A549 (cell line): Measurements from ENCODE around the gene ANKRD16. TPM values are rescaled to one million over a fixed set of nuclear protein-coding genes. Genes with fewer than 3 reads are reported as not detected.

Experiments
- ATAC-seq, 2 experiments: fragments of 200-7000 bp in 1 of 2; fragments of >200 bp in 1 of 2; cut with Nextera tagmentation in 1 of 2; cut with Tn5 transposase in 1 of 2; 3 replicates each; pipeline versions ENCODE4 v1.8.0 to v1.9.1; 2018 to 2020; ENCODE audit warnings: mild to moderate bottlenecking in 1 of 2, moderate library complexity in 1 of 2
- CTCF ChIA-PET: fragments of 300-600 bp; sonication (Branson Sonifier 250); formaldehyde crosslinking; extraction: SDS; loops from one replicate; lab custom pipeline; 2021; ENCODE audit warnings: antibody characterized with exemption, inconsistent platforms; lab: Yijun Ruan, JAX
- POLR2A ChIA-PET: fragments of 350-600 bp; formaldehyde crosslinking; extraction: SDS; loops from one replicate; lab custom pipeline; 2021; ENCODE audit warnings: antibody characterized with exemption, inconsistent platforms; lab: Yijun Ruan, JAX
- DNase-seq, 2 experiments: peaks; one replicate each; pipeline versions ENCODE4 v3.0.0 to v3.0.0-alpha.2; 2011 to 2016; ENCODE audit warnings: low read depth in 1 of 2, low spot score in 1 of 2
- FAIRE-seq: peaks from 2 replicates; lab custom pipeline; 2011; peaks lifted over from hg19 to GRCh38; lab: Jason Lieb, UNC
- H3K27ac ChIP-seq, 2 experiments: fragments of >200 bp; sonication (Bioruptor Twin); formaldehyde crosslinking; 3 replicates each; pipeline ENCODE4 v1.5.1; 2016 to 2017
- H3K4me1 ChIP-seq: fragments of >200 bp; sonication (Bioruptor Twin); formaldehyde crosslinking; 3 replicates; pipeline ENCODE4 v1.6.1; 2016
- H3K4me2 ChIP-seq: fragments of >200 bp; sonication (Bioruptor Twin); formaldehyde crosslinking; 3 replicates; pipeline ENCODE4 v1.6.1; 2016
- H3K4me3 ChIP-seq: fragments of >200 bp; sonication (Bioruptor Twin); formaldehyde crosslinking; 3 replicates; pipeline ENCODE4 v1.5.1; 2016
- H3K9me3 ChIP-seq: fragments of >200 bp; sonication (Bioruptor Twin); formaldehyde crosslinking; 3 replicates; pipeline ENCODE4 v1.6.1; 2016
- BCL3 ChIP-seq: fragments of >200 bp; sonication (Bioruptor Twin); formaldehyde crosslinking; IDR thresholded peaks from 3 replicates; pipeline ENCODE4 v1.6.1; 2016
- BHLHE40 ChIP-seq: IDR thresholded peaks from 2 replicates; pipeline ENCODE4 v1.6.1; 2012; ENCODE audit warnings: low read depth, low read length, inconsistent platforms
- CBX2 ChIP-seq: fragments of 200-600 bp; sonication (generic); IDR thresholded peaks from 2 replicates; pipeline ENCODE4 v1.6.1; 2016; ENCODE audit warnings: low read depth, mild to moderate bottlenecking, borderline replicate concordance
- CBX8 ChIP-seq: fragments of 200-600 bp; sonication (generic); IDR thresholded peaks from 2 replicates; pipeline ENCODE4 v1.6.1; 2016
- CEBPB ChIP-seq, 2 experiments: fragments of >200 bp in 1 of 2; sonication (Bioruptor Twin) in 1 of 2; formaldehyde crosslinking in 1 of 2; IDR thresholded peaks; 2 replicates each; pipeline ENCODE4 v1.6.1; 2012 to 2016
- CHD2 ChIP-seq: fragments of 150-350 bp; IDR thresholded peaks from 2 replicates; pipeline ENCODE4 v1.6.1; 2014; ENCODE audit warnings: low read length; ENCODE audit not compliant: partially characterized antibody
- CHD4 ChIP-seq: fragments of 200-600 bp; sonication (generic); IDR thresholded peaks from 2 replicates; pipeline ENCODE4 v1.6.1; 2016; ENCODE audit warnings: antibody characterized with exemption, mild to moderate bottlenecking, borderline replicate concordance
- E2F6 ChIP-seq: IDR thresholded peaks from 2 replicates; pipeline ENCODE4 v1.6.1; 2012; ENCODE audit warnings: low read depth, borderline replicate concordance
- EHMT2 ChIP-seq: fragments of 200-600 bp; sonication (generic); IDR thresholded peaks from 2 replicates; pipeline ENCODE4 v1.6.1; 2016; ENCODE audit warnings: antibody characterized with exemption, low read depth, mild to moderate bottlenecking, moderate library complexity
- ESRRA ChIP-seq: fragments of 150-350 bp; IDR thresholded peaks from 2 replicates; pipeline ENCODE4 v1.6.1; 2014; ENCODE audit warnings: mild to moderate bottlenecking, low read length, borderline replicate concordance
- FOSB ChIP-seq: fragments of 250-450 bp; sonication (Bioruptor Pico); IDR thresholded peaks from 2 replicates; pipeline ENCODE4 v1.5.0; 2020; ENCODE audit warnings: mild to moderate bottlenecking, moderate library complexity
- GATA3 ChIP-seq: IDR thresholded peaks from 2 replicates; pipeline ENCODE4 v1.6.1; 2012; ENCODE audit warnings: borderline replicate concordance
- HES2 ChIP-seq: fragments of >200 bp; sonication (Bioruptor Twin); formaldehyde crosslinking; IDR thresholded peaks from 2 replicates; pipeline ENCODE4 v1.6.1; 2016
- HOXA7 ChIP-seq: fragments of 250-450 bp; sonication (Bioruptor Pico); IDR thresholded peaks from 2 replicates; pipeline ENCODE4 v1.5.0; 2020; ENCODE audit warnings: mild to moderate bottlenecking, moderate library complexity
- HOXB5 ChIP-seq: fragments of 250-450 bp; sonication (Bioruptor Pico); IDR thresholded peaks from 2 replicates; pipeline ENCODE4 v1.5.0; 2020; ENCODE audit warnings: mild to moderate bottlenecking, moderate library complexity
- JUN ChIP-seq, 2 experiments: fragments of >200 bp; sonication (Bioruptor Twin); formaldehyde crosslinking; IDR thresholded peaks; 2 replicates in 1 of 2; 3 replicates in 1 of 2; pipeline ENCODE4 v1.6.1; 2016 to 2017
- JUNB ChIP-seq: fragments of >200 bp; sonication (Bioruptor Twin); formaldehyde crosslinking; IDR thresholded peaks from 2 replicates; pipeline ENCODE4 v1.6.1; 2016
- KDM1A ChIP-seq: fragments of 200-600 bp; sonication (generic); IDR thresholded peaks from 2 replicates; pipeline ENCODE4 v1.6.1; 2016; ENCODE audit warnings: low read depth, mild to moderate bottlenecking
- MAFK ChIP-seq: fragments of 450-650 bp; IDR thresholded peaks from 2 replicates; pipeline ENCODE4 v1.6.1; 2014; ENCODE audit not compliant: partially characterized antibody
- MAX ChIP-seq: IDR thresholded peaks from 2 replicates; pipeline ENCODE4 v1.6.1; 2012
- MYC ChIP-seq: IDR thresholded peaks from 2 replicates; pipeline ENCODE4 v1.6.1; 2012; ENCODE audit warnings: mild to moderate bottlenecking, inconsistent platforms, low read length, improper control_type of control experiment, borderline replicate concordance
- NFE2L2 ChIP-seq: fragments of 150-350 bp; conservative IDR thresholded peaks from 2 replicates; pipeline ENCODE4 v1.6.1; 2014; ENCODE audit warnings: low read length
- NR3C1 ChIP-seq: fragments of >200 bp; sonication (Bioruptor Twin); formaldehyde crosslinking; IDR thresholded peaks from 3 replicates; pipeline ENCODE4 v1.6.1; 2017
- PBX3 ChIP-seq: IDR thresholded peaks from 2 replicates; pipeline ENCODE4 v1.6.1; 2012
- PHF8 ChIP-seq: fragments of 200-600 bp; sonication (generic); IDR thresholded peaks from 2 replicates; pipeline ENCODE4 v1.6.1; 2016; ENCODE audit warnings: low read depth, mild to moderate bottlenecking, antibody characterized with exemption, moderate library complexity, borderline replicate concordance
- POLR2A ChIP-seq: IDR thresholded peaks from 2 replicates; pipeline ENCODE4 v1.6.1; 2012; ENCODE audit warnings: mild to moderate bottlenecking, low read length
- POLR2AphosphoS2 ChIP-seq: conservative IDR thresholded peaks from 2 replicates; pipeline ENCODE4 v1.6.1; 2012; ENCODE audit warnings: low read length, improper control_type of control experiment, inconsistent platforms
- RAD21 ChIP-seq, 2 experiments: fragments of >200 bp in 1 of 2; sonication (Bioruptor Twin) in 1 of 2; formaldehyde crosslinking in 1 of 2; IDR thresholded peaks in 1 of 2; conservative IDR thresholded peaks in 1 of 2; 2 replicates in 1 of 2; 3 replicates in 1 of 2; pipeline ENCODE4 v1.6.1; 2012 to 2018; ENCODE audit warnings: inconsistent platforms in 1 of 2
- SMC3 ChIP-seq: fragments of >200 bp; sonication (Bioruptor Twin); formaldehyde crosslinking; IDR thresholded peaks from 3 replicates; pipeline ENCODE4 v1.6.1; 2018; ENCODE audit warnings: inconsistent platforms
- TFCP2L1 ChIP-seq: fragments of 250-450 bp; sonication (Bioruptor Pico); IDR thresholded peaks from 2 replicates; pipeline ENCODE4 v1.5.0; 2021; ENCODE audit warnings: mild to moderate bottlenecking
- ZFP36 ChIP-seq: fragments of 450-650 bp; IDR thresholded peaks from 2 replicates; pipeline ENCODE4 v1.6.1; 2014; ENCODE audit warnings: borderline replicate concordance; ENCODE audit not compliant: partially characterized antibody
- ZSCAN20 ChIP-seq: fragments of 250-450 bp; sonication (Bioruptor Pico); IDR thresholded peaks from 2 replicates; pipeline ENCODE4 v1.8.0; 2022; ENCODE audit warnings: mild to moderate bottlenecking, moderate library complexity
- WGBS: methylation state at CpG from one replicate; pipeline ENCODE4 v1.1.6; 2017; ENCODE audit errors: missing lambda C conversion rate; 5-methylcytosine and 5-hydroxymethylcytosine counted together
- polyA minus RNA-seq: library from RNA; depleted of rRNA, polyadenylated mRNA; stranded (reverse); fragments of >200 nt; gene quantifications from 2 replicates; pipeline ENCODE4 v1.2.3, GENCODE V29; 2011; rRNA and poly(A)+ RNA removed
- polyA plus RNA-seq, 4 experiments: library from polyadenylated mRNA; depleted of rRNA in 3 of 4; stranded (reverse); fragments of >200 nt; fragmentation: RNase III in 1 of 4; extraction: RNeasy Plus Mini Kit Qiagen cat#74134 plus additional on column Dnase treatment in 1 of 4; gene quantifications; 2 replicates in 3 of 4; 3 replicates in 1 of 4; pipeline ENCODE4 v1.2.3, GENCODE V29; 2011 to 2017
- TF ChIP-seq, protein P1 (sequence below): fragments of 250-450 bp; sonication (Bioruptor Pico); IDR thresholded peaks from 2 replicates; pipeline ENCODE4 v1.5.0; 2020; ENCODE audit warnings: low read depth, mild to moderate bottlenecking, moderate library complexity
- TF ChIP-seq, protein P2 (sequence below): fragments of >200 bp; sonication (Bioruptor Twin); formaldehyde crosslinking; IDR thresholded peaks from 3 replicates; pipeline ENCODE4 v1.5.1; 2016

The ANKRD16 gene
- 8.9 and 13.1 TPM in 2 replicates for polyA plus RNA-seq (2011; rRNA removed)
- polyA plus RNA-seq (2012; cell fraction: cytosol; rRNA removed) = 11.9 and 12.6 TPM in 2 replicates
- 13.5 and 22.0 TPM in 2 replicates for polyA plus RNA-seq (2012; cell fraction: nucleus; rRNA removed)
- 7.3 to 7.8 TPM (median 7.5 TPM) in 3 replicates for polyA plus RNA-seq (2017; fragmentation: RNase III; extraction: RNeasy Plus Mini Kit Qiagen cat#74134 plus additional on column Dnase treatment)
- 23.1 and 33.5 TPM in 2 replicates for polyA minus RNA-seq

DNA sequence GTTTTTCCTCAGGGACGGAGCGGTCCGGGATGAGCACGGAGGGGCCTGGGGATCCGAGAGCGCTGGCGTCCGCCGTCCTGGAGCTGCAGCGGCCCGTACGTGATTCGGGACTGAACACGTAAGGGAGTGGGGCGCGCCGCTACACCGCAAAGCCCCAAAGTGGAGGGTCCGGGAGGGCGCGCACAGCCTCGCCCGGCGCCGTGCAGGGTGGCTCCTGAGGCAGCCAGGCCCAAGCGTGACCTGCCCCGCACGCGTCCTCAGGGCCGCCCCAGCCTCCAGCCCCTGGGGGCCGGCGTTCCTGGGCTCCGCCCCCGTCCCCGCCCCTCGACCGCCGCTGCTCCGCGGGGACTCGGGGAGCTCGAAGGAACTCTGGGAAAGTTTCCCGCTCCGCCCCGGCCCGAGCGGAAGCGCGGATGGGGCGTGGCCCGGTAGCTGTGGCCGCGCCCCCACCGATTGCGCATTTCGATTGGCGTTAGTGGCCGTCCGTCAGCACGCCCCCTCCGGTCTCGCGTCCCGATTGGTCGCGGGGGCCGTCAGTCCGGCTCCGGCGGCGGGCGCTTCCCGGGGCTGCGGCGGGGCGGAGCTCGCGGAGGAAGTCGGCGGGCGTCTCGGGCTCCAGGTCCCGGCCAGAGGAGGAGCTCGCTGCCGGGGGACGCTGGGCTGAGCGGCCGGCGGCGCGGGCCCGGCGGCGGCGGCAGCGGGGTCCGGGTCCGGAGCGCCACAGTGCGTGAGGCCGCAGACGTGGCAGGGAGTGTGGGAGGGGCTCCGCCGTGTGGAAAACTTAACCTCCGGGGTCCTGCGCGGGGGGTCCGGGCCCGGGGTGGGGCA lies at the start of gene ANKRD16, which contains the start of gene FBH1:
Gene ANKRD16, minus strand, starts transcription at position 270 of the 828 bp plus-strand sequence. CDS start 539 bp downstream, outside the sequence.
Gene FBH1, plus strand, starts transcription at position 620 of the 828 bp plus-strand sequence. Its CDS starts 103 bp downstream, at position 723.
- 2% methylated on average over 10 of the region's 109 CpGs for WGBS
- TF ChIP-seq ESRRA (no peak), NFE2L2 (no peak), TFCP2L1 (0 out of 2 replicates have a peak, but pooled peaks have one; percentile 61), ZSCAN20 (CRISPR knock-in tag) (no peak), MAFK (no peak), FOSB (no peak), EHMT2 (no peak), PHF8 (peak; percentile 94), BCL3 (peak; percentile 55; the same call in 2 of the 3 replicates), CBX8 (no peak), HOXB5 (CRISPR knock-in tag) (0 out of 2 replicates have a peak, but pooled peaks have one; percentile 28), HES2 (no peak), SMC3 (no peak), NR3C1 (no peak), BHLHE40 (peak; percentile 37; the same call in 1 of the 2 replicates), CBX2 (no peak), CEBPB (IDR thresholded peaks at IDR 0.05) (no peak), GATA3 (0 out of 2 replicates have a peak, but pooled peaks have one; percentile 27), RAD21 (conservative IDR thresholded peaks at IDR 0.05 in 1 of 2, IDR thresholded peaks at IDR 0.05 in 1 of 2) (no peak), CHD2 (peak; percentile 42), HOXA7 (CRISPR knock-in tag) (no peak), E2F6 (peak; percentile 57; the same call in 1 of the 2 replicates), JUNB (no peak), MAX (peak; percentile 92), ZFP36 (no peak), CHD4 (no peak), KDM1A (no peak), JUN (IDR thresholded peaks at IDR 0.05) (peak in 1 of 2 experiments; percentile 76; a peak in 3 of 5 replicates), MYC (peak; percentile 58; the same call in 1 of the 2 replicates), POLR2A (peak; percentile 99), PBX3 (peak; percentile 100), POLR2AphosphoS2 (no peak)
- TF ChIP-seq, protein P1, sequence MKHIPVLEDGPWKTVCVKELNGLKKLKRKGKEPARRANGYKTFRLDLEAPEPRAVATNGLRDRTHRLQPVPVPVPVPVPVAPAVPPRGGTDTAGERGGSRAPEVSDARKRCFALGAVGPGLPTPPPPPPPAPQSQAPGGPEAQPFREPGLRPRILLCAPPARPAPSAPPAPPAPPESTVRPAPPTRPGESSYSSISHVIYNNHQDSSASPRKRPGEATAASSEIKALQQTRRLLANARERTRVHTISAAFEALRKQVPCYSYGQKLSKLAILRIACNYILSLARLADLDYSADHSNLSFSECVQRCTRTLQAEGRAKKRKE (CRISPR knock-in tag) = 0 out of 2 replicates have a peak, but pooled peaks have one; percentile 26
- TF ChIP-seq, protein P2, sequence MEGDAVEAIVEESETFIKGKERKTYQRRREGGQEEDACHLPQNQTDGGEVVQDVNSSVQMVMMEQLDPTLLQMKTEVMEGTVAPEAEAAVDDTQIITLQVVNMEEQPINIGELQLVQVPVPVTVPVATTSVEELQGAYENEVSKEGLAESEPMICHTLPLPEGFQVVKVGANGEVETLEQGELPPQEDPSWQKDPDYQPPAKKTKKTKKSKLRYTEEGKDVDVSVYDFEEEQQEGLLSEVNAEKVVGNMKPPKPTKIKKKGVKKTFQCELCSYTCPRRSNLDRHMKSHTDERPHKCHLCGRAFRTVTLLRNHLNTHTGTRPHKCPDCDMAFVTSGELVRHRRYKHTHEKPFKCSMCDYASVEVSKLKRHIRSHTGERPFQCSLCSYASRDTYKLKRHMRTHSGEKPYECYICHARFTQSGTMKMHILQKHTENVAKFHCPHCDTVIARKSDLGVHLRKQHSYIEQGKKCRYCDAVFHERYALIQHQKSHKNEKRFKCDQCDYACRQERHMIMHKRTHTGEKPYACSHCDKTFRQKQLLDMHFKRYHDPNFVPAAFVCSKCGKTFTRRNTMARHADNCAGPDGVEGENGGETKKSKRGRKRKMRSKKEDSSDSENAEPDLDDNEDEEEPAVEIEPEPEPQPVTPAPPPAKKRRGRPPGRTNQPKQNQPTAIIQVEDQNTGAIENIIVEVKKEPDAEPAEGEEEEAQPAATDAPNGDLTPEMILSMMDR = no peak

More for the DNA sequence above, at the start of gene ANKRD16, which contains the start of gene FBH1:
- POLR2A ChIA-PET = interaction anchor here (0.6 to 1.2 kb wide), 18 partner anchors 8 to 341 kb away, joined by 3 to 15 read pairs (median 3); partner anchors contain the start of genes GDI2 and IL15RA
- no peak for FAIRE-seq
- H3K9me3 ChIP-seq = no peaks in the 10 kb centered on the region
- H3K4me2 ChIP-seq = peak within 1 kb of the TSS; percentile 81
- peak; percentile 88 to 97 for ATAC-seq
- peak within 1 kb of the TSS; percentile 81 for H3K4me3 ChIP-seq
- peaks cover 23% of the 10 kb centered on the region for H3K4me1 ChIP-seq
- peak within 1 kb of the TSS; percentile 89 to 97 for H3K27ac ChIP-seq
- peak; percentile 89 to 99 for DNase-seq
- CTCF ChIA-PET = interaction anchor here (0.6 to 1.6 kb wide), 6 partner anchors 8 to 124 kb away, joined by 3 to 5 read pairs (median 3); no protein-coding TSS in a partner anchor
